Endothelial cell (in vitro differentiated cells): ENCODE measurements around the gene TAF1A. TPM values are rescaled to one million over a fixed set of nuclear protein-coding genes. Genes with fewer than 3 reads are reported as not detected.

ENCODE experiments used
- DNase-seq: peaks from one replicate; pipeline ENCODE4 v3.0.0; 2021; ENCODE audit warnings: low spot score
- H3K27ac Mint-ChIP-seq: one replicate; pipeline ENCODE4 v1.8.0; 2021; ENCODE audit warnings: mixed read lengths, inconsistent platforms; ENCODE audit not compliant: unreplicated experiment
- H3K27me3 Mint-ChIP-seq: one replicate; pipeline ENCODE4 v1.8.0; 2021; ENCODE audit warnings: mild to moderate bottlenecking, moderate library complexity, mixed read lengths, inconsistent platforms; ENCODE audit not compliant: unreplicated experiment
- H3K36me3 Mint-ChIP-seq: one replicate; pipeline ENCODE4 v1.8.0; 2021; ENCODE audit warnings: mild to moderate bottlenecking, low read depth, mixed read lengths, inconsistent platforms; ENCODE audit not compliant: unreplicated experiment
- H3K4me1 Mint-ChIP-seq: one replicate; pipeline ENCODE4 v1.8.0; 2021; ENCODE audit warnings: mild to moderate bottlenecking, mixed read lengths, inconsistent platforms; ENCODE audit not compliant: unreplicated experiment
- H3K4me3 Mint-ChIP-seq: one replicate; pipeline ENCODE4 v1.8.0; 2021; ENCODE audit warnings: mild to moderate bottlenecking, mixed read lengths, inconsistent platforms; ENCODE audit not compliant: unreplicated experiment
- H3K9me3 Mint-ChIP-seq: one replicate; pipeline ENCODE4 v1.8.0; 2021; ENCODE audit warnings: mixed read lengths, inconsistent platforms; ENCODE audit not compliant: unreplicated experiment
- CTCF ChIP-seq: fragments of 200-600 bp; sonication (generic); IDR thresholded peaks from one replicate; pipeline ENCODE4 v1.5.0; 2021; ENCODE audit warnings: antibody characterized with exemption; ENCODE audit not compliant: unreplicated experiment
- total RNA-seq: library from RNA; stranded (reverse); fragmentation: NEBNext Ultra II Directional; extraction: Animal tissue kit (Norgen Biotek cat#: 25700); gene quantifications from one replicate; pipeline ENCODE4 v1.2.1, GENCODE V29; 2021; ENCODE audit not compliant: unreplicated experiment

Gene TAF1A
- total RNA-seq, 1 donor from 2014 or later: 6.6 TPM

- Mint-ChIP-seq H3K36me3 (peaks cover 28% of the 10 kb centered on the region), H3K27ac (no peak overlapping the region), H3K4me1 (no peaks in the 10 kb centered on the region)
These were observed 40.3 kb upstream of the TAF1A start for GRCh38 chr1:222629921-222630535.

GRCh38 chr1:222627232-222627631 is 37.5 kb upstream of the TAF1A start:
- no peak for DNase-seq
- Mint-ChIP-seq H3K27me3 (peaks cover 3% of the 10 kb centered on the region), H3K36me3 (peaks cover 39% of the 10 kb centered on the region), H3K9me3 (no peaks in the 10 kb centered on the region), H3K27ac (no peak overlapping the region), H3K4me1 (no peaks in the 10 kb centered on the region), H3K4me3 (no peak overlapping the region)
- no peak for TF ChIP-seq CTCF

More at GRCh38 chr1:222629921-222630535, 40.3 kb upstream of the TAF1A start:
- Mint-ChIP-seq H3K4me3 (no peak overlapping the region), H3K27me3 (peaks cover 4% of the 10 kb centered on the region), H3K9me3 (no peaks in the 10 kb centered on the region)
- no peak for TF ChIP-seq CTCF
- DNase-seq: no peak

- no peak overlapping the region for H3K4me3 Mint-ChIP-seq
- H3K27ac Mint-ChIP-seq: no peak overlapping the region
- peaks cover 7% of the 10 kb centered on the region for H3K4me1 Mint-ChIP-seq
- no peaks in the 10 kb centered on the region for H3K9me3 Mint-ChIP-seq
- DNase-seq: no peak
- no peak for TF ChIP-seq CTCF
- peaks cover under 1% of the 10 kb centered on the region for H3K27me3 Mint-ChIP-seq
- H3K36me3 Mint-ChIP-seq: peaks cover 34% of the 10 kb centered on the region
These were observed 34.5 kb upstream of the TAF1A start for GRCh38 chr1:222624214-222624613.

GRCh38 chr1:222623458-222623857 is 33.7 kb upstream of the TAF1A start:
- Mint-ChIP-seq H3K27ac (no peak overlapping the region), H3K27me3 (no peaks in the 10 kb centered on the region), H3K9me3 (no peaks in the 10 kb centered on the region), H3K4me1 (peaks cover 12% of the 10 kb centered on the region), H3K4me3 (no peak overlapping the region), H3K36me3 (peaks cover 28% of the 10 kb centered on the region)
- DNase-seq: no peak
- no peak for TF ChIP-seq CTCF

- no peak overlapping the region for H3K27ac Mint-ChIP-seq
- H3K9me3 Mint-ChIP-seq: no peaks in the 10 kb centered on the region
- no peak for TF ChIP-seq CTCF
- H3K27me3 Mint-ChIP-seq: no peaks in the 10 kb centered on the region
- no peak for DNase-seq
- peaks cover 12% of the 10 kb centered on the region for H3K4me1 Mint-ChIP-seq
- H3K4me3 Mint-ChIP-seq: no peak overlapping the region
- peaks cover 21% of the 10 kb centered on the region for H3K36me3 Mint-ChIP-seq
These were observed 33.0 kb upstream of the TAF1A start for GRCh38 chr1:222622765-222623164.
